ENCODE results near the gene PDXP. TPM values are rescaled to one million over a fixed set of nuclear protein-coding genes. Genes with fewer than 3 reads are reported as not detected.

The PDXP gene
- polyA plus RNA-seq, 3 donors: 14.5 to 19.8 (median 19.0) TPM

Other genes starting within 250 kb of the PDXP start
- gene ELFN2, start 231.2 kb upstream of the PDXP start, polyA plus RNA-seq (ENCODE audit: insufficient read length in 3 of 3): 1 to 10 TPM; 1.5 to 2.7 (median 1.6) TPM
- 10 to 100 TPM in 2 of 3 donors, 1 to 10 TPM in 1; 8.5 to 12.4 (median 11.1) TPM for gene MFNG, start 172.3 kb upstream of the PDXP start, polyA plus RNA-seq (ENCODE audit: insufficient read length in 3 of 3)
- gene CARD10, start 139.3 kb upstream of the PDXP start, polyA plus RNA-seq (ENCODE audit: insufficient read length in 3 of 3): 10 to 100 TPM; 23.4 to 29.4 (median 29.2) TPM
- 10 to 100 TPM; 45.0 to 59.7 (median 58.2) TPM for gene CDC42EP1, start 98.2 kb upstream of the PDXP start, polyA plus RNA-seq (ENCODE audit: insufficient read length in 3 of 3)
- gene LGALS2, start 78.6 kb upstream of the PDXP start, polyA plus RNA-seq (ENCODE audit: insufficient read length in 3 of 3): 10 to 100 TPM; 31.0 to 39.0 (median 37.8) TPM
- 10 to 100 TPM; 51.2 to 84.9 (median 79.6) TPM for gene GGA1, start 49.9 kb upstream of the PDXP start, polyA plus RNA-seq (ENCODE audit: insufficient read length in 3 of 3)
- 10 to 100 TPM; 18.1 to 19.7 (median 19.5) TPM for gene SH3BP1, start 19.1 kb upstream of the PDXP start, polyA plus RNA-seq (ENCODE audit: insufficient read length in 3 of 3)
- gene LGALS1, start 16.9 kb downstream of the PDXP start, polyA plus RNA-seq (ENCODE audit: insufficient read length in 3 of 3): 100 to 1,000 TPM; 374 to 538 (median 428) TPM
- gene NOL12, start 27.6 kb downstream of the PDXP start, polyA plus RNA-seq (ENCODE audit: insufficient read length in 3 of 3): 10 to 100 TPM; 21.2 to 23.2 (median 22.4) TPM
- 10 to 100 TPM; 65.9 to 85.7 (median 77.1) TPM for gene TRIOBP, start 38.3 kb downstream of the PDXP start, polyA plus RNA-seq (ENCODE audit: insufficient read length in 3 of 3)
- 10 to 100 TPM; 17.0 to 17.9 (median 17.3) TPM for gene GCAT, start 149.2 kb downstream of the PDXP start, polyA plus RNA-seq (ENCODE audit: insufficient read length in 3 of 3)
- gene GALR3, start 164.7 kb downstream of the PDXP start, polyA plus RNA-seq (ENCODE audit: insufficient read length in 3 of 3): not detected
- 10 to 100 TPM; 26.7 to 31.8 (median 29.7) TPM for gene ANKRD54, start 185.6 kb downstream of the PDXP start, polyA plus RNA-seq (ENCODE audit: insufficient read length in 3 of 3)
- 1,000 to 10,000 TPM in 1 of 3 donors, 100 to 1,000 TPM in 2; 860 to 1,060 (median 996) TPM for gene EIF3L, start 190.7 kb downstream of the PDXP start, polyA plus RNA-seq (ENCODE audit: insufficient read length in 3 of 3)
- gene MICALL1, start 247.6 kb downstream of the PDXP start, polyA plus RNA-seq (ENCODE audit: insufficient read length in 3 of 3): 10 to 100 TPM; 28.7 to 36.9 (median 30.8) TPM

All from renal pelvis (tissue), 3 donors.